Measurements from ENCODE around the gene JAK2. TPM values are rescaled to one million over a fixed set of nuclear protein-coding genes. Genes with fewer than 3 reads are reported as not detected.
A peak's percentile ranks its signal among the peaks of the same experiment; 100 is the strongest.
"Not testable (repeated sequence)": the region's sequence is repeated elsewhere in the genome, so short reads cannot be mapped to it uniquely, and the experiment has no call there.

Gene JAK2
- 58.7 TPM for total RNA-seq

DNA sequence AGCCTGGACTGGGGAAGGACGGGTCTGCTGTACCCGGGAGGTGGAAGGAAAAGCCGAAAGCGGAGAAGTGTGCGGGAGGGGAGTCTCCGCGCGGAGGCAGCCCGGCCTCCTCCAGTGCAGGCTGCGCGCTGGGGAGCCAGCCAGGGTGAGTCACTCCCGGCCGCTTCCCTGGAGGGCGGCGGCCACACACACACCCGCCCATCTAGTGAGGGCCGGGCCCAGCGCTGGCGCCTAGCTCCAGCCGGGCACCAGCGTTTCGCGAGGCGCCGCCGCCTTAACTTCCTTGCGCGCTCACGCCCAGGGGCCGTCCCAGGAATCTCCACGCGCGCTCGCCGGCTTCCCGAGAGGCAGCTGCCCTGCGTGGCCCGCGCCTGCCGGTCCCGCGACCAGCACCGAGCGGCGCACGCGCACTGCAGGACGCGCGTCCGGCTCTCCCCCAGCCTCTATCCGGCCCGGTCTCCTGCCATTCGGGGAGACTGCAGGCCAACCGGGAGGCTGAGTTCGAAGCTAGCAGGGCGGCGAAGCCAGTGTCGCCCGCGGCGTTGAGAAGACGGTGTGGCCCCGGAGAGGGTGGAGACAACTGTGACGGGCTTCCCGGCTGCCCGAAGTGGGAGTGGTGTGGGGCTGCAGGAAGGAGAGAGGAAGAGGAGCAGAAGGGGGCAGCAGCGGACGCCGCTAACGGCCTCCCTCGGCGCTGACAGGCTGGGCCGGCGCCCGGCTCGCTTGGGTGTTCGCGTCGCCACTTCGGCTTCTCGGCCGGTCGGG is at the start of gene JAK2:
Gene JAK2 (plus strand): TSS at position 652 of the 765 bp plus-strand sequence. CDS start 36,716 bp downstream, outside the sequence.
- no peak for FAIRE-seq

GRCh38 chr9:4936277-4936676 is 48.8 kb upstream of the JAK2 start:
- no peak for DNase-seq (ENCODE audit: low spot score in 2 of 2)
- FAIRE-seq, result no peak

More for the DNA sequence above, at the start of gene JAK2:
- DNase-seq (ENCODE audit: low spot score in 2 of 2), result peak; percentile 76 to 79

GRCh38 chr9:4936823-4937222 is 48.2 kb upstream of the JAK2 start:
- no peak for FAIRE-seq
- no peak for DNase-seq (ENCODE audit: low spot score in 2 of 2)

DNA sequence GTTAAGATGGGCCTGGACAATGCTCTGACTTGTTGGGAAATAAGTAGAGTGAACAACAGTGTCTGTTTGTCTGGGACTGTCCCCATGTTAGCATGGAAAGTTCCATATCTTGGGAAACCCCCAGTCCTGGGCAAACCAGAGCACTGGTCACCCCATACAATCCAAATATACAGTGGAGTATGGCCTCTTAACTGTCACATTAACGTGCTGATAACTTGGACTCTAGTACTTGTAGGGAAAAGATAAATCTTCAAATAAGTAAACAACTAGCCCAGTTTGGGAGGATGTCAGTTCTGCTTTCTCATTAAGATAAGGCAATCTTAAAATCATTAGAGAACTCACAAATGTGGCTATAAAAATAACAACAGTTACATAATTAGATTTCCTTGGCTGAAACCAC is 47.6 kb upstream of the JAK2 start:
- FAIRE-seq (no peak), DNase-seq (ENCODE audit: low spot score in 2 of 2) (no peak)

- FAIRE-seq (peak; percentile 13), DNase-seq (ENCODE audit: low spot score in 2 of 2) (no peak)
These were observed 46.6 kb upstream of the JAK2 start for GRCh38 chr9:4938496-4938895.

DNA sequence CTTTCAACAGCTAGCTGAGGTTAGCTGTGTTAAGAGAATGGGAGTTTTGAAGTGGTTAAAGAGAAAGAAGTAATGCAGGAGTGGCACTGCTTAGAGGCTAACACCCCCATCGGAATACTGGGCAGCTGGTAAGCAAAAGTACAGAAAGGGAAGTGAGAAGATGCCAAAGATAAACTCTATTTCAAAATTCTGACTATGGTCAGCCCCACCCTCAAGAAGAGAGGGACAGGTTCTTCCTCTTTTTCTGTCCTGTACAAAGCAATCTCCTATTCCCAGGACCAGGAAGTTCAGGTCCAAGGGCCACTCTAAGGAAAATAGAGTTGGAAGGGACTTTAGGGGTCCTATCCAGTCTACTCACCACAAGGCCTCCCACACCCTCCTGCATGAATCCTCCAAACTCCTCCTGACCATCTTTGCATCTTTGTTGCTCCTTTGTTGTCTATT is 45.9 kb upstream of the JAK2 start:
- no peak for DNase-seq (ENCODE audit: low spot score in 2 of 2)
- FAIRE-seq, result no peak

GRCh38 chr9:4942042-4942691 is 42.9 kb upstream of the JAK2 start:
- DNase-seq (ENCODE audit: low spot score in 2 of 2); FAIRE-seq: not testable (repeated sequence)

DNA sequence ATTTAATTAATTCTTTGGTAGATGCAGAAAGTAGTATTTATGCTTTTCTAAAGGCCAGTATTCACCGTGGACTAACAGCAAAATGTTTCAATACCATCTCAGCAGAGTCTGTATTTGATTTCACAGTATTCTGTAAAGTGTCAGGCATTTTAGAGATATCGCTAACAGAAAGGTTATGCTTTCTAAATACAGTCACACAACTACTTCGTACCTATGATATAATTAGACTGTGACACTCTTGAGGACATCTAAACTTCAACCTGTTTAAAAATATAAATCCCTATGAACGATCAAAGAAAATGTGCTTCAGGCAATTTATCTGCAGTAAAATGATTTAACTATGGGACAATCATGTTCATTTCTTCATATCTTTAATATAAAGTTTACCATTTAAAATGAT is 41.7 kb upstream of the JAK2 start:
- FAIRE-seq (no peak), DNase-seq (ENCODE audit: low spot score in 2 of 2) (no peak)

DNA sequence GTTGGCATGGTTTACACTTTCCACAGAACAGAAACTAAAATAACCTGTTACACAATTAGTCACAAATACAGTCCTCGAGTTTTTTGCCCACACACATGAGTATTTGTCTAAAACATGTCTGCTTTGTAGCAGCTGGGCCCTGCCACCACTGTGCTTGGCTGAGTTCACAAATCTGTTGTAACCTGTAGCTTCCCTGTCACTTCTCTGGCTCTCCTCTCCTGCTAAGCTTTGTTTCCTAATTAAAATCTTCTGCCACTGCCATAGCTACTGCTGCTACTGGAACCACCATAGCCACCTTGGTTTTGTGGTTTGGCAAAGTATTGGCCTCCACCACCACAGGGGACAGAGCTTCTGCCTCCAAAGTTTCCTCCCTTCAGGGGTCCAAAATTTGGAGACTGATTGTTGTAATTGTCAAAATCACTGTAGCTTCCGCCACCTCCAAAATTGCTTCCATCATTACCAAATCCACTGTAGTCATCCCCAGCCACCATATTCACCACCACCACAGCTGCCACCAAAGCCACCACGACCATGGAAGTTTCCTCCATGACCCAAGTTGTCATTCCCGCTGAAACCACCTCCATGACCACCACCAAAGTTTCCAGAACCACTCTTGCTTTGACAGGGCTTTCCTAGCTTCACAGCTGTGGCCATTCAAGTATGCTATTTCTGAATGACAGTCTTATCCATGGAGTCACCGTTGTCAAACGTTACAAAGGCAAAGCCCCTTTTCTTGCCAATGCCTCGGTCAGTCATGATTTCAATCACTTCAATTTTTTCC is 40.5 kb upstream of the JAK2 start:
- FAIRE-seq; DNase-seq (ENCODE audit: low spot score in 2 of 2): not testable (repeated sequence)

GRCh38 chr9:4946937-4947336 is 38.1 kb upstream of the JAK2 start:
- DNase-seq (ENCODE audit: low spot score in 2 of 2) (no peak), FAIRE-seq (no peak)

- FAIRE-seq, result no peak
- DNase-seq (ENCODE audit: low spot score in 2 of 2), result no peak
These were observed 29.2 kb upstream of the JAK2 start for GRCh38 chr9:4955836-4956235.

GRCh38 chr9:4959031-4959430 is 26.0 kb upstream of the JAK2 start:
- no peak for FAIRE-seq

DNA sequence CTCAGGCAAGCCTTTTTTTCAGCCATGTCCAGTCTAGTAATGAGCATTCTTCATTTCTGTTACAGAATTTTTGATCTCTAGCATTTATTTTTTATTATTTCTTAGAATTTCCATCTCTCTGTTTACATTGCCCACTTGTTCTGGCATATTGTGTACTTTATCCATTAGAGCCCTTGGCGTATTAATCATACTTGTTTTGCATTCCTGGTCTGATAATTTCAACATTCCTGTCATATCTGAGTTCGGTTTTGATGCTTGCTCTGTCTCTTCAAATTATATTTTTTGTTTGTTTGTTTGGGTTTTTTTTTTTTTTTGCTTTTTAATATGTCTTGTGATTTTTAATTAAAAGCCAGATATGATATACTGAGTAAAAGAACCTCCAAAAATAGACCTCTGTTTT is 23.0 kb upstream of the JAK2 start:
- DNase-seq (ENCODE audit: low spot score in 2 of 2) (no peak), FAIRE-seq (no peak)

More at GRCh38 chr9:4959031-4959430, 26.0 kb upstream of the JAK2 start:
- DNase-seq (ENCODE audit: low spot score in 2 of 2), result no peak

- FAIRE-seq (no peak), DNase-seq (ENCODE audit: low spot score in 2 of 2) (no peak)
These were observed 20.5 kb upstream of the JAK2 start for GRCh38 chr9:4964540-4964939.

DNA sequence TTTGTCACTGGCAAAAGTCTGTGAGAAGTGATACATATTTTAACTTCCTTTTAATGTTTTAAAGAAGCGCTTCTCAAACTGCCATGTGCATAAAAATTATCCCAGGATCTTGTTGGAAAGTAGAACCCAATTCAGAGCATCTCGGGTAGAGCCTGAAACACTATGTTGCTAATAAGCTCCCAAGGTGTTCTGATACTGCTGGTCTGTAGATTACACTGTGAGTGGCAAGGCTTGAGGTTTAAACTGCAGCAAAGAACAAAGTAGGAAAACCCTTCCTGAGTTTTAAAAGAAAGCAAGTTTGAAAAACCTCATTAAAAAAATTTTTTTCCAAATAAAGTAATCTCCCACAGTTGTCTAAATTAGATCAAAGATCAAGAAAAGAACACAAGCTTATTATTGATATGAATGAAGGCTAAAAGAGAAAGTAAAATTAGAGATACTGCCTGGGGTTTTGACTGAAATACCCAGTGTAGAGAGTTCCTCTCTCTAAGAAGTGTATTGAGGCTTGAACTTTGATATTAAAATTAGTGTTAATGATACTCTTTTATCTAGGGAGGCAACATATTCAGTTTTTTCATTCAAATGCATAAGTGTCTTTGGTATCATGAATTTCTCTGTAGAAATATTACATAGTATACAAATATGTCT is 19.8 kb upstream of the JAK2 start:
- DNase-seq (ENCODE audit: low spot score in 2 of 2) (no peak), FAIRE-seq (no peak)

- FAIRE-seq, result no peak
These were observed 17.5 kb upstream of the JAK2 start for GRCh38 chr9:4967523-4967922.

GRCh38 chr9:4969130-4969529 is 15.9 kb upstream of the JAK2 start:
- no peak for DNase-seq (ENCODE audit: low spot score in 2 of 2)
- no peak for FAIRE-seq

More at GRCh38 chr9:4967523-4967922, 17.5 kb upstream of the JAK2 start:
- no peak for DNase-seq (ENCODE audit: low spot score in 2 of 2)

GRCh38 chr9:4970970-4971641 is 14.0 kb upstream of the JAK2 start:
- no peak for FAIRE-seq
- DNase-seq (ENCODE audit: low spot score in 2 of 2), result no peak

GRCh38 chr9:4973246-4973645 is 11.8 kb upstream of the JAK2 start:
- FAIRE-seq (no peak), DNase-seq (ENCODE audit: low spot score in 2 of 2) (no peak)

DNA sequence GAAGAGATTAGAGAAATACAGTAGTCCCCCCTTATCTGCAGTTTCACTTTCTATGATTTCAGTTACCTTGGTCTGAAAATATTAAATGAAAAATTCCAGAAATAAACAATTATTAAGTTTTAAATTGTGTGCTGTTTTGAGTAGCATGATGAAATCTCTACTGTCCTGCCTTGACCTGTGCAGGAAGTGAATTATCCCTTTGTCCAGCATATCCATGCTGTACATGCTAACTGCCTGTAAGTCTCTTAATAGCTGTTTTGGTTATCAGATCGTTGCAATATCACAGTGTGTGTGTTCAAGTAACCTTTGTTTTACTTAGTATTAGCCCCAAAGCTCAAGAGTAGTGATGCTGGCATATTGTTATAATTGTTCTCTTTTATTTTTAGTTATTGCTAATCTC is 11.2 kb upstream of the JAK2 start:
- DNase-seq (ENCODE audit: low spot score in 2 of 2) (no peak), FAIRE-seq (no peak)
